ENCODE data around the gene CMPK1.

The CMPK1 gene

DNA sequence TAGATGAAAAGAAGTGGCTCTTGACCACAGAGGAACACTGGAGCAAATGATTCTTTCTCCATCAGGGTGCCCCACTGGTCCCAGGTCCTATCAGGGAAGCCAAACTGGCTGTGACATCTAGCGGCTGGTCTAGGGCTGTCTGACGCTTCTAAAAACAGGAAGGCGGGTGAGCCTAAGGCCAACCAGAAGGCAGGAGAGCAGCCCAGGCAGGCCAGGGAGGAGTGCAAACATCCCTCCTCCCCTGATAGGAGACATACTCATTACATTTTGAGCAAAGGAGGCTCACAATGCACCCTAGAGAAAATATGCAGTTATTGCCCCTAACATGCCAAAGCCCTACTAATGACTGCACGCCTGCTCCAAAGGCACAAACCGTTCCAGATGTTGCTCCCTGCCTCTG is 72.1 kb downstream of the CMPK1 start:
- Histone ChIP-seq H3K36me3 (ENCODE audit: control insufficient read depth, insufficient read depth, low read length) (no peaks in the 10 kb centered on the region), H3K4me3 (ENCODE audit: low read length) (no peak overlapping the region), H3K9ac (ENCODE audit: low read length) (no peak overlapping the region), H3K27ac (ENCODE audit: low read depth, low read length) (no peak overlapping the region), H3K4me1 (ENCODE audit: control insufficient read depth, insufficient read depth, low read length) (no peaks in the 10 kb centered on the region), H3K27me3 (ENCODE audit: control insufficient read depth, insufficient read depth, low read length) (no peaks in the 10 kb centered on the region)

DNA sequence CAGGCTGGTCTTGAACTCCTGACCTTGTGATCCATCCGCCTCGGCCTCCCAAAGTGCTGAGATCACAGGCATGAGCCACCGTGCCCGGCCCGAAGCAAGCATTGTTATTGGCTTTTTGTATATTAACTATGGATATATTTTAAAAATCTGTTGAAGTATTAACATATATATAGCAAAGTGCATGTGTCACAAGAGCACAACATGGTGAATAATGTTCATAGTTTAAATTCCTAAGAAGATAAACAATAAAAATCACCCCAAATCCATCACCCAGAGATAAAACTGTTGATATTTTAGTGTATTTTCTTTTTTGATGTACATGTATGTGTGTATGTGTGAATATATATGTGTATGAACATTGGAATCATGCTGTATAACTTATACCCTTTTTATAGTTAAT is 73.4 kb downstream of the CMPK1 start:
- no peaks in the 10 kb centered on the region for H3K4me1 ChIP-seq (ENCODE audit: control insufficient read depth, insufficient read depth, low read length)
- H3K27ac ChIP-seq (ENCODE audit: low read depth, low read length) = no peak overlapping the region
- H3K4me3 ChIP-seq (ENCODE audit: low read length) = no peak overlapping the region
- H3K9ac ChIP-seq (ENCODE audit: low read length) = no peak overlapping the region
- H3K36me3 ChIP-seq (ENCODE audit: control insufficient read depth, insufficient read depth, low read length) = no peaks in the 10 kb centered on the region
- no peaks in the 10 kb centered on the region for H3K27me3 ChIP-seq (ENCODE audit: control insufficient read depth, insufficient read depth, low read length)

DNA sequence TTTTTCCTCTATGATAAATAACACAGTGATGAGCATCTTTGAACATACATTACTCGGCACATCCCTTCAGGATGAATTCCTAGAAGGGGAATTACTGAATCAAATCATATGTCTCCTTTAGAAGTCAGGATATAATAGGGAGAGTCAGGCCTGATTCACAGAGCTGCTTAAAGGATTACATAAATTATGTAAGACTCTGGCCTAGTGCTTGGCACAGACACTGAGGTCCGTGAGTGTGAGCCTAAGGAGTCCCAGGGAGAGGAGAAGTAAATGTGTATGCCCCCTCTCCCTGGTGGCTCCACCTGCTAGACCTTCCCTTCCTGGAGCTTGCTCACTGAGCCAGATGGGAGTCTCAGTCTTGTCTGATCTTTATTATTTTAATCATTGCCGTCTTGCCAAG is 73.9 kb downstream of the CMPK1 start:
- no peak overlapping the region for H3K9ac ChIP-seq (ENCODE audit: low read length)
- H3K27ac ChIP-seq (ENCODE audit: low read depth, low read length) = no peak overlapping the region
- H3K4me3 ChIP-seq (ENCODE audit: low read length) = no peak overlapping the region
- H3K27me3 ChIP-seq (ENCODE audit: control insufficient read depth, insufficient read depth, low read length) = no peaks in the 10 kb centered on the region
- no peaks in the 10 kb centered on the region for H3K36me3 ChIP-seq (ENCODE audit: control insufficient read depth, insufficient read depth, low read length)
- no peaks in the 10 kb centered on the region for H3K4me1 ChIP-seq (ENCODE audit: control insufficient read depth, insufficient read depth, low read length)

DNA sequence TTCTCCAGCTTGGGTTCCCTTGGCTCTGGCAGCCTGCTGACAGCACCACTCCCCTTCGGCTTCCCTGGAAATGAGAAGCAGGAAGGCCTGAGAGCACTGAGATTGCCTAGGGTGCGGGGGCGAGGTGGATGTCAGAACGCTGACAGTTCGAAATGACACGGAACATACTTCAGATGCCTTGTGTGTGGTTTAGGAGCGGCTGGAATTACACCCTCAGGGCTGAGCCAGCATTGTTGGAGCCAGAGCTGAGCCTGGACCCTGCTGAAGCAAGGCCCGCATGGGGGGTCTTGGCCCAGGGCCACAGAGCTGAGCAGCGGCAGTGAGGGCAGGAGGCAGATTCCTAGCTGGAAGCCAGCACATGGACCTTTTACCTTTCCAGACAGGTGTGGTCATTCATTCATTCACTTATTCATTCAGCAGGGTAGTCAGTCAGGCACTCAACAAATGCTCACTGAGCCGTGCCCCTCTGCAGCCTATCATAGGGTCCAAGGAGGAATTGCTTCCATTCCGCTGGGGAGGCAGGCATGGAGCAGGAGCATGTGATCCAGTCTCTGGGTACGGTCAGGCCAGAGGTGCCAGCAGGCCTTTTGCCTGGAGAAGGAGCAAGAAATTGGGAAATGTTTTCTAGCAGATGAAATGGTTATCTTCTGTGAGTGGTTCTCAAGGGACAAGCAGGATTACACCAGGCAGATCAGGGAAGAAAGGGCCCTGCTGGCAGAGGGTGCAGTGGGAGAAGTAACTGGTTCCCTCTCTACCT is 75.9 kb downstream of the CMPK1 start:
- Histone ChIP-seq H3K27ac (ENCODE audit: low read depth, low read length) (no peak overlapping the region), H3K36me3 (ENCODE audit: control insufficient read depth, insufficient read depth, low read length) (no peaks in the 10 kb centered on the region), H3K4me3 (ENCODE audit: low read length) (no peak overlapping the region), H3K9ac (ENCODE audit: low read length) (no peak overlapping the region), H3K4me1 (ENCODE audit: control insufficient read depth, insufficient read depth, low read length) (no peaks in the 10 kb centered on the region), H3K27me3 (ENCODE audit: control insufficient read depth, insufficient read depth, low read length) (no peaks in the 10 kb centered on the region)

DNA sequence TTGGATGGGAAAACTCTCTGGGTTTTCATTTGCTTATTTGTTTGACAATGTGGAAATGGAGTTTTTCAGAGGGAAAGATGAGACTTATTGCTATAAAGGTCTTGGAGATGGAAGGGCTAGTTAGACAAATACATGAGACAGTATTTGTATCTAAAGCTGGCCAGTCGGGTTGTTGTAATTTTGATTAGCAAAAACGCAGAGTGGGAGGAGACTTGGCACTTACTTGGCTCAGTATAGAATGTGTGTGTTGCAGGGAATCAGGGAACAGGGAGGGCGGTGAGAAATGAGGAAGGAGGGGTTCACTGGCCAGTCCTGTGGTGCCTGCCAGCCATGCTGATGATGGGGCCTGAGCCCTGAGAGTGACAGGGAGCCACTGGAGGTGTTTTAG is 76.5 kb downstream of the CMPK1 start:
- H3K27ac ChIP-seq (ENCODE audit: low read depth, low read length) = no peak overlapping the region
- H3K27me3 ChIP-seq (ENCODE audit: control insufficient read depth, insufficient read depth, low read length) = no peaks in the 10 kb centered on the region
- no peaks in the 10 kb centered on the region for H3K36me3 ChIP-seq (ENCODE audit: control insufficient read depth, insufficient read depth, low read length)
- no peaks in the 10 kb centered on the region for H3K4me1 ChIP-seq (ENCODE audit: control insufficient read depth, insufficient read depth, low read length)
- no peak overlapping the region for H3K9ac ChIP-seq (ENCODE audit: low read length)
- no peak overlapping the region for H3K4me3 ChIP-seq (ENCODE audit: low read length)

DNA sequence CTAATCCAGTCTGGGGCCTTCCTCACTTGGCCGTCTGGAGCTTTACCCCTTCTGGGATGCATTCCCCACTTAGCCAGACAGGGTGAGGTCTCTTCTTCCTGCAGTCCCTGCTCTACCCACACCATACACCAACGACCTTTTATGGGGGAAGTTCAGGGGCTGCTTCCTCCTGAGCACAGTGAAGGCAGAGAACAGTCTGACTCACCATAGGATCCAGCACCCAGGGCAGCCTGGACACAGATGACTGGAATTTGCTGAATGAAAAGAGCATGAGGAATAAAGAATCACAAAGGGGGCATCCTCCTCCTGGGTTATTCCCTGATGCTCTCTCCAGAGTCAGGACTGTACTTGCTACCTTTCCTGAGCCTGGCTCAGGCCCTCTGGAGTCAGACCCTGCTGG is 77.8 kb downstream of the CMPK1 start:
- H3K36me3 ChIP-seq (ENCODE audit: control insufficient read depth, insufficient read depth, low read length) = no peaks in the 10 kb centered on the region
- no peak overlapping the region for H3K27ac ChIP-seq (ENCODE audit: low read depth, low read length)
- H3K4me1 ChIP-seq (ENCODE audit: control insufficient read depth, insufficient read depth, low read length) = no peaks in the 10 kb centered on the region
- H3K27me3 ChIP-seq (ENCODE audit: control insufficient read depth, insufficient read depth, low read length) = peaks cover 3% of the 10 kb centered on the region
- H3K9ac ChIP-seq (ENCODE audit: low read length) = no peak overlapping the region
- H3K4me3 ChIP-seq (ENCODE audit: low read length) = no peak overlapping the region

DNA sequence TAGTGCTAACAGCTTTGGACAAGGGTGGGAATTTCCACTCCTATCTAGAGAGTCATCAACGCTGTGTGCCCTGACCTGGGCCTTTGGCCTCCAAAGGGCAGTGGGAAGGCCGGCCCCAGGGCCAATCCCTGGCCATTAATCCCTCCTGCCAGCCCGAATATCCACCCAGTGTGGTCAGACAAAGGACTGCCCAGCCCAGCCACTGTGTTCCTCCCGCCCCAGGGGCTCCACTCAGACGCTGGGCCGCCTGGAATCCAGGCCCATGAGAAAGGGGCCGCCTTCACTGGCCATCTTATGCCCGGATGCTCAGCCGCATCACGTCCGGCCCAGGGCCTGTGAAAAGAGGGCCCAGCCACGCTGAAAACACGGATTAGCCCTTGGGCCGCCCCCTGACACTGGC is 78.8 kb downstream of the CMPK1 start:
- Histone ChIP-seq H3K4me1 (ENCODE audit: control insufficient read depth, insufficient read depth, low read length) (no peaks in the 10 kb centered on the region), H3K4me3 (ENCODE audit: low read length) (no peak overlapping the region), H3K27me3 (ENCODE audit: control insufficient read depth, insufficient read depth, low read length) (peaks cover 6% of the 10 kb centered on the region), H3K9ac (ENCODE audit: low read length) (no peak overlapping the region), H3K36me3 (ENCODE audit: control insufficient read depth, insufficient read depth, low read length) (no peaks in the 10 kb centered on the region), H3K27ac (ENCODE audit: low read depth, low read length) (no peak overlapping the region)

DNA sequence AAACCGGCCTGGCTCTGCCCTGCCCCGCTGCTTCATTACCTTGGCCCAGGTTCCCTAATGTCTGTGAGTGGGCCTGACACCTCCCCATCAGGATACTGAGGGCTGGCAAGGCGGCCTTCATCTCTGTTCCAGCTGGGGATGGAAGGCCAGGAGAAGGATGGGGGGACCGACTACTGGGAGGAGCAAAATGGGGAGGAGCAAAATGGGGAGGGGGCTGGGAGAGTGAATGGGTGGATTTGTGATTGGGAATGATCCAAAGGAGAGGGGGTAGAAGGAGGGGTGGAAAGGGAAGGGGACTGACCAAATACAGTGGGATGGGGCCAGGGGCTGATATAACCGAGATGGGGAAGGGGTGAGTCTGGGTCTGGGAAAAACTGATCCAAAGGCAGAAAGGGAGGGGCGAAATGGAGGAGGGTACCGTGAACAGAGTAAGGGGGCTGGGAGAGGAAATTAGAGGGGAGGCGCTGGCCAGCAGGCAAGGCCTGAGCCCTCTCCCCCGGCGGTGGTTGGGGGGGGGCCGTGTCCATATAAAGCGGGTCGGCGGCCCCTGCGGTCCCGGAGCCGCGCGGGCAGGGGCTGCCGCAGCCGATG is 82.2 kb downstream of the CMPK1 start, which contains the start of gene FOXE3:
Gene FOXE3 (plus strand): TSS at position 558 of the 591 bp plus-strand sequence. CDS start 31 bp downstream, at position 589.
- H3K36me3 ChIP-seq (ENCODE audit: control insufficient read depth, insufficient read depth, low read length) = no peaks in the 10 kb centered on the region
- H3K4me3 ChIP-seq (ENCODE audit: low read length) = peak within 1 kb of the TSS; percentile 37
- no peak within 1 kb of the TSS for H3K27ac ChIP-seq (ENCODE audit: low read depth, low read length)
- no peaks in the 10 kb centered on the region for H3K4me1 ChIP-seq (ENCODE audit: control insufficient read depth, insufficient read depth, low read length)
- H3K9ac ChIP-seq (ENCODE audit: low read length) = no peak within 1 kb of the TSS
- peaks cover 14% of the 10 kb centered on the region for H3K27me3 ChIP-seq (ENCODE audit: control insufficient read depth, insufficient read depth, low read length)

DNA sequence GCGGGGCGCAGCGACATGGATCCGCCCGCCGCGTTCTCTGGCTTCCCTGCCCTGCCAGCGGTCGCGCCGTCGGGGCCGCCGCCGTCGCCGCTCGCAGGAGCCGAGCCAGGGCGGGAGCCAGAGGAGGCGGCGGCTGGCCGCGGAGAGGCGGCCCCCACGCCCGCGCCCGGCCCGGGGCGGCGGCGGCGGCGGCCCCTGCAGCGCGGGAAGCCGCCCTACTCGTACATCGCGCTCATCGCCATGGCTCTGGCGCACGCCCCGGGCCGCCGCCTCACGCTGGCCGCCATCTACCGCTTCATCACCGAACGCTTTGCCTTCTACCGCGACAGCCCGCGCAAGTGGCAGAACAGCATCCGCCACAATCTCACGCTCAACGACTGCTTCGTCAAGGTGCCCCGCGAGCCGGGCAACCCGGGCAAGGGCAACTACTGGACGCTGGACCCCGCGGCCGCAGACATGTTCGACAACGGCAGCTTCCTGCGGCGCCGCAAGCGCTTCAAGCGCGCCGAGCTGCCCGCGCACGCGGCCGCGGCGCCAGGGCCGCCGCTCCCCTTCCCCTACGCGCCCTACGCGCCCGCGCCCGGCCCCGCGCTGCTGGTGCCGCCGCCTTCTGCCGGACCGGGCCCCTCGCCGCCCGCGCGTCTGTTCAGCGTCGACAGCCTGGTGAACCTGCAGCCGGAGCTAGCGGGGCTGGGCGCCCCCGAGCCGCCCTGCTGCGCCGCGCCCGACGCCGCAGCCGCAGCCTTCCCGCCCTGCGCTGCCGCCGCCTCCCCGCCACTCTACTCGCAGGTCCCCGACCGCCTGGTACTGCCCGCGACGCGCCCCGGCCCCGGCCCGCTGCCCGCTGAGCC is 83.0 kb downstream of the CMPK1 start:
- Histone ChIP-seq H3K27me3 (ENCODE audit: control insufficient read depth, insufficient read depth, low read length) (peaks cover 14% of the 10 kb centered on the region), H3K36me3 (ENCODE audit: control insufficient read depth, insufficient read depth, low read length) (no peaks in the 10 kb centered on the region), H3K9ac (ENCODE audit: low read length) (no peak overlapping the region), H3K27ac (ENCODE audit: low read depth, low read length) (no peak overlapping the region), H3K4me1 (ENCODE audit: control insufficient read depth, insufficient read depth, low read length) (no peaks in the 10 kb centered on the region), H3K4me3 (ENCODE audit: low read length) (peak overlapping the region; percentile 37)

DNA sequence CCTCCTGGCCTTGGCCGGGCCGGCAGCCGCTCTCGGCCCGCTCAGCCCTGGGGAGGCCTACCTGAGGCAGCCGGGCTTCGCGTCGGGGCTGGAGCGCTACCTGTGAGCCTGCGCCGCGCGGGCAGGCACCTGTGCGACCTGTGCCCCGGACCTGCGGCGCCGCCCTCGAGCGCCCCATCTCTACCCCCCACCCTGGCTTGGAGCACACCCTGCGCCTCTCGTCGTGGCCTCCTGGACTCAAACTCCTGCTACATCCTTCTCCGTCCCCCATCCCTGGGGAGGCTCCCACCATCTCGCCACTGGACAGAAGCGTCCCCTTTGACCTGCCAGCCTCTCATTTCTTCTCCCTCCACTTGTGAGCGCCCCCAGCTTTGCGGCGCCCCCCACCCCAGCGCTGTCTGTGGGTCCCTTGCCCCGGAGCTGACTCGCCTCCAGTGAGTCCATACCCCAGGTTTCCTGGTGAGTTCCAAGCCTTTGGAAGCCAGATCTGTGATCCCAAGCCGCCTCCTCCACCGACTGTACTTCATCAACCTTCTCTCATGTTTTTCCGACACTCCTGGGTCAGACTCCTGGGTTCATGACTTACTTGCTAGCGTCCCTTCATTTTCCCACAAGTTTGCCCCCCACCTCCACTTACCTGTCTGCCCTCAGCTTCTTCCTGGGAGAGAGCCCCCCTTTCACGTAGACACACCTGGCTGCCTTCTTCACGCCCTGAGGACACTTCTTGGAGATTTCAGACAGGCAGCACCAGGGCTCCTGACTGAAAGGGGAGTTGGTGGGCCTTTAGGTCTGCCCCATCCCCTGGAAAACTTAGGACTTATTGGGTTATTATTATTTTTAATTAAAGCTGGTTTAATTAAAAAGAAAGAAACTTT is 83.8 kb downstream of the CMPK1 start:
- no peak overlapping the region for H3K4me3 ChIP-seq (ENCODE audit: low read length)
- peaks cover 14% of the 10 kb centered on the region for H3K27me3 ChIP-seq (ENCODE audit: control insufficient read depth, insufficient read depth, low read length)
- H3K4me1 ChIP-seq (ENCODE audit: control insufficient read depth, insufficient read depth, low read length) = no peaks in the 10 kb centered on the region
- no peak overlapping the region for H3K27ac ChIP-seq (ENCODE audit: low read depth, low read length)
- H3K9ac ChIP-seq (ENCODE audit: low read length) = no peak overlapping the region
- no peaks in the 10 kb centered on the region for H3K36me3 ChIP-seq (ENCODE audit: control insufficient read depth, insufficient read depth, low read length)

DNA sequence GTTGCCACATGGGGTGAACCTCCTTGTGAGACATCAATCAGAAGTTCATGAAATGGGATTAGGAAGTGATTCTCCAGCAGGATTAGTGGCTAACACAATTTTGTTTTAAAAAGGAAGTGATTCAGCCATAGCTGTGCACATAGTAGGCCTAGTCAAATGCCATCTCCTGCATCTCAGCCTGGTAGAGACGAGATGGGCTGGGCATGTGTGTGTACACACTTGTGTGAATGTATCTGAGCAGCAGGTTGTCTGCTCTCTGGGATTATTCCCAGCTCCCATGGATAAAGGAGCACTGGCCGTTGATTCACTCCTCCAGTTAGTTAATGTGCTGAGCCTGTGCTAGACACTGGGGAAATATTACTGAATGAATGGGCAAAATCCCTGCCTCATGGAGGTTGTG is 84.5 kb downstream of the CMPK1 start:
- Histone ChIP-seq H3K36me3 (ENCODE audit: control insufficient read depth, insufficient read depth, low read length) (no peaks in the 10 kb centered on the region), H3K9ac (ENCODE audit: low read length) (no peak overlapping the region), H3K4me1 (ENCODE audit: control insufficient read depth, insufficient read depth, low read length) (no peaks in the 10 kb centered on the region), H3K4me3 (ENCODE audit: low read length) (no peak overlapping the region), H3K27ac (ENCODE audit: low read depth, low read length) (no peak overlapping the region), H3K27me3 (ENCODE audit: control insufficient read depth, insufficient read depth, low read length) (peaks cover 14% of the 10 kb centered on the region)

Measured in rectal smooth muscle tissue (tissue), 1 donor.